BE2C (cell line): ENCODE data around the gene LSM12.

ENCODE experiments used
- DNase-seq: peaks from one replicate; pipeline ENCODE4 v3.0.0-alpha.2; 2020
- H3K27me3 ChIP-seq: fragments of 250-450 bp; sonication (Bioruptor Pico); 2 replicates; pipeline ENCODE4 v1.5.1; 2020; ENCODE audit warnings: mild to moderate bottlenecking
- H3K36me3 ChIP-seq: fragments of 250-450 bp; sonication (Bioruptor Pico); 2 replicates; pipeline ENCODE4 v1.5.1; 2020; ENCODE audit warnings: mild to moderate bottlenecking
- H3K4me1 ChIP-seq: fragments of 250-450 bp; sonication (Bioruptor Pico); 2 replicates; pipeline ENCODE4 v1.5.1; 2020
- H3K4me3 ChIP-seq: 2 replicates; pipeline ENCODE4 v1.5.1; 2011; ENCODE audit warnings: low read depth, low read length
- H3K9me3 ChIP-seq: fragments of 250-450 bp; sonication (Bioruptor Pico); 2 replicates; pipeline ENCODE4 v1.5.1; 2020
- TF ChIP-seq, protein P1 (sequence below): IDR thresholded peaks from 2 replicates; pipeline ENCODE4 v1.5.1; 2012; ENCODE audit warnings: mild to moderate bottlenecking, low read depth, low read length

The LSM12 gene

DNA sequence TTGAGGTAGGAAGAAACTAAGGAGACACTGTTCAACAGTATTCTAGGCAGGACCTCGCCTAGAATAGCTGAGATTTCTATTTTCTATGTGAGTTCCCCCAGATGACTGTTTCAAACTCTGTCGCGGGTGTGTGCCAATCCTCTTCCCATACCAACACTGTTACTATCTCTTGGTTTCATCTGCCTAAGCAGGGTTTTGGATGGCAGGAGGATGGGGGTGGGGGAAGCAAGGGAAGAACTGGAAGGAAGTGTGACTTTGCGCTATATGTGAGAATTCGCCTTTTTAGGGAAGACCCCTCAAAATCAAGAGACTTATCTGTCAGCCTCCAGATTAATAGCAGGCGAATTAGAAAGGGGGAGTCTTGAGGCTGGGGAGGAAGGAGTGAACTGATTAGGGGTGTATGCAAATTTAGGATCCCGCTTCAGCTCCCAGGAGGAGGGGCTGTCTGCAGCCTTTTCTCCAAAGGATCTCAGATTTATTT is 3.5 kb upstream of the LSM12 start:
- H3K36me3 ChIP-seq: peaks cover 10% of the 10 kb centered on the region
- peak overlapping the region; percentile 79 for H3K4me3 ChIP-seq
- H3K4me1 ChIP-seq: peaks cover 3% of the 10 kb centered on the region; the same call in 1 of the 2 replicates
- TF ChIP-seq, protein P1, sequence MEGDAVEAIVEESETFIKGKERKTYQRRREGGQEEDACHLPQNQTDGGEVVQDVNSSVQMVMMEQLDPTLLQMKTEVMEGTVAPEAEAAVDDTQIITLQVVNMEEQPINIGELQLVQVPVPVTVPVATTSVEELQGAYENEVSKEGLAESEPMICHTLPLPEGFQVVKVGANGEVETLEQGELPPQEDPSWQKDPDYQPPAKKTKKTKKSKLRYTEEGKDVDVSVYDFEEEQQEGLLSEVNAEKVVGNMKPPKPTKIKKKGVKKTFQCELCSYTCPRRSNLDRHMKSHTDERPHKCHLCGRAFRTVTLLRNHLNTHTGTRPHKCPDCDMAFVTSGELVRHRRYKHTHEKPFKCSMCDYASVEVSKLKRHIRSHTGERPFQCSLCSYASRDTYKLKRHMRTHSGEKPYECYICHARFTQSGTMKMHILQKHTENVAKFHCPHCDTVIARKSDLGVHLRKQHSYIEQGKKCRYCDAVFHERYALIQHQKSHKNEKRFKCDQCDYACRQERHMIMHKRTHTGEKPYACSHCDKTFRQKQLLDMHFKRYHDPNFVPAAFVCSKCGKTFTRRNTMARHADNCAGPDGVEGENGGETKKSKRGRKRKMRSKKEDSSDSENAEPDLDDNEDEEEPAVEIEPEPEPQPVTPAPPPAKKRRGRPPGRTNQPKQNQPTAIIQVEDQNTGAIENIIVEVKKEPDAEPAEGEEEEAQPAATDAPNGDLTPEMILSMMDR: no peak
- DNase-seq: no peak
- no peaks in the 10 kb centered on the region for H3K9me3 ChIP-seq
- H3K27me3 ChIP-seq: no peaks in the 10 kb centered on the region

DNA sequence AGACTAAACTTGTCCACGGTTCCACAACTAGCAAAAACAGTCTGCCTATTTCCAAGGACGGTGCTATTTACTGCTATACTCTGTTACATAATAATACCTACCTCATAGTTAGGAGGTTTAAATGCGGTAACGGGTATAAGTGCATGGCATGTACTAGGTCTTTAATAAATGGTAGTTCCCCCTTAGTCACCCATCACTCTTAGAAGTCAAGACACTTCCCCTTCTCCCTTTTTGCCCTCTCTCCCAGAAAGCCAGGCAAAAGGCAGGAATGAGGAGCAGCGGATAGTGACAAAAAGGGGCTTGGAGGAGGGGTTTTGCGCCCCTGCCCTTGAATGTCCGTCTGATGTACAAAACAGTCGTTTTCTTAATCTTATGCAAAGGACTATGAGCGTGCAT is 1.1 kb upstream of the LSM12 start:
- Histone ChIP-seq H3K27me3 (no peaks in the 10 kb centered on the region), H3K4me3 (no peak overlapping the region)

DNA sequence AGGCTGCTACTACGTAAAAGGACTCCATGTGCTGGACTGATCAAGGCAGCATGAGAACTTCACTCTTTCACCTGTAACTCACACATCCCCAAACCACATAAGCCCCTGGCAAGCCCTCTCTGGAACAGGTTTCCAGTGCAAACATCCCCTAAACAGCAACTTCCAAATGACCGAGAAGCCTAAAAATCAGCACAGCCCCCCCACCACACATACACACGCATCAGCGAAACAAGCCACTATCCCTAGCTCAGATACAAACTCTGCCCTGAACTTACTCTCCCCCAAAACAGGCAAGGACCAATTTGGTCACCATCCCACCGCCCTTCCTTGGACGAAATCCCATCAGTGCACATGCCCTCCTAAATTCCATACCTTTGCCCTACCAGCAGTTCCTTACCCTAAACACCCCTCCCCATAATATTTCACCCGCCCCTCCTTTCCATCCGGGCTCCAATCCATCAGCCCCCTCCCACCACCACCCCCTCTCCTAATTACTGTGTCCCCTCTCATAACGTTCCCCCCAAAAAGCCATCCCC is 735 bp downstream of the LSM12 start:
- TF ChIP-seq, protein P1: no peak
- no peak for DNase-seq
- no peaks in the 10 kb centered on the region for H3K27me3 ChIP-seq
- peak overlapping the region; percentile 80 for H3K4me3 ChIP-seq
- peaks cover 3% of the 10 kb centered on the region; the same call in 1 of the 2 replicates for H3K4me1 ChIP-seq
- H3K9me3 ChIP-seq: no peaks in the 10 kb centered on the region
- peaks cover 33% of the 10 kb centered on the region for H3K36me3 ChIP-seq

More for the DNA sequence above, 1.1 kb upstream of the LSM12 start:
- Histone ChIP-seq H3K36me3 (peaks cover 17% of the 10 kb centered on the region), H3K4me1 (peaks cover 3% of the 10 kb centered on the region; the same call in 1 of the 2 replicates), H3K9me3 (no peaks in the 10 kb centered on the region)
- TF ChIP-seq, protein P1: no peak
- DNase-seq: no peak

DNA sequence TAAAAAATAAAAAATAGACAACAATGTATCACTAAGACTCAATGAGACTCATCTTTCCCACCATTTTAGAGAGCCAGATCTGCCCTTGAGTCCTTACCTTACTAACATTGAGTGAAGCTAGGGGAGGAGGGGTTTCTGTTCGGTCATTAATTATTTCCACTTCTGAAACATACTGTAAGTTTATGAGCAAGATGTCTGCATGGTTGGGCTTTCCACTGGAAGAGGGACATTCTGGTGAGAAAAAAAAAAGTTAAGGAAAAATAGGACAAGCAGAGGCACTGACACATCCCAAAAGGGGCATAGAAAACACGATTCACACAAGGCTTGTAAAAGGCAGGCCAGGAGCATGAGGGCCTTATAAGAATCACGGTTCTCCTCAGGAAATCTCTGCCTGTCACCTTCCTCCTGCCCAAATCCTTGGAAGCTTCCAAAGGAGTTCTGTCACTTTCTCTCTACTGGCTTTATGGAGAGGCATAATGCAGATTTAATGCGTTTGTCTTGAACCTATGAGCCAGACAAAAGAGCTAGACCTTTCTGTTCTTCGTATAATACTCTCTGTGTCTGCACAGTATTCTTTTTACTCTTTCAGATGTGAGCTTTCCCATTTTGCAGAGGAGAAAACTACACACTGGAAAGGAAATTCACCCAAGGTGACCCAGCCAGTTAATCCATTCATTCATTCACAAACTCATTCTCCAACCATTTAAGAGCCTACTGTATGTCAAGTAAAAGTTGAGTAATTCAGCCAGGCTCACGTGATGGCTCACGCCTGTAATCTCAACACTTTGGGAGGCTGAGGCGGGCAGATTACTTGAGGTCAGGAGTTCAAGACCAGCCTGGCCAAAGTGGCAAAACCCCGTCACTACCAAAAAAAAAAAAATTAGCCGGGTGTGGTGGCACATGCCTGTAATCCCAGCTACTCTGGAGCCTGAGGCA is 2.5 kb downstream of the LSM12 start:
- Histone ChIP-seq H3K4me3 (no peak overlapping the region), H3K36me3 (peaks cover 50% of the 10 kb centered on the region), H3K9me3 (no peaks in the 10 kb centered on the region), H3K27me3 (no peaks in the 10 kb centered on the region), H3K4me1 (no peaks in the 10 kb centered on the region)
- TF ChIP-seq, protein P1: no peak
- no peak for DNase-seq

DNA sequence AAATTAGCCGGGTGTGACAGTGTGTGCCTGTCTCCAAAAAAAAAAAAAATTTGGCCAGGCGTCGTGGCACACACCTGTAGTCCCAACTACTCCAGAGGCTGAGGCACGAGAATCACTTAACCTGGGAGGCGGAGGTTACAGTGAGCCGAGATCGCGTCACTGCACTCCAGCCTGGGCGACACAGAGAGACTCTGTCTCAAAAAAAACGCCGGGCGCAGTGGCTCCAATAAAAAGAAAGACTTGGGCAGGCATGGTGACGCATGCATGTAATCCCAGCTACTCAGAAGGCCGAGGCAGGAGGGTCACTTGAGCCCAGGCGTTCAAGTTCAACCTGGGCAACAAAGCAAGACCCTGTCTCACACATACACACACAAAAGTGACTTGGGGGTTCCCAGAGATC is 3.6 kb downstream of the LSM12 start:
- DNase-seq: no peak
- no peak overlapping the region for H3K4me3 ChIP-seq
- TF ChIP-seq, protein P1: no peak
- no peaks in the 10 kb centered on the region for H3K9me3 ChIP-seq
- no peaks in the 10 kb centered on the region for H3K4me1 ChIP-seq
- no peaks in the 10 kb centered on the region for H3K27me3 ChIP-seq
- H3K36me3 ChIP-seq: peaks cover 59% of the 10 kb centered on the region

DNA sequence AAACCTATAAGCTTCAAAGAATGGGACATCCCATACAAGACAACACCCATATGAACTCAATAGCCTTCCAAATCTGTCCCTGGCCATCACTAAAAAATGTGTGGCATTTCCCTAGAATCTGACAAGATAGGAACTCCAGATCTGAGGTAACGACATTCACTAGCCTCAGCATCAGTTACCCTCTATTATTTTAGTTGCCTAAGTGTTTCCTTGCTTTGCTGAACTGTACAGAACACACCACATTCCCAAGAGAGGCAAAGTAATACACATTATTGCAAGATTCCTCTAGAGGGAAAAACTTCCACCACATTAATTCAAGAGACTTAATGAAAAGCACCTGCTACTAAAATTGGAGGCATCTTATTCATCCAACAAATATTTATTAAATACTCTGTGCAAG is 5.0 kb downstream of the LSM12 start:
- Histone ChIP-seq H3K4me3 (no peak overlapping the region), H3K27me3 (no peaks in the 10 kb centered on the region), H3K9me3 (no peaks in the 10 kb centered on the region), H3K36me3 (peaks cover 69% of the 10 kb centered on the region), H3K4me1 (no peaks in the 10 kb centered on the region)
- TF ChIP-seq, protein P1: no peak
- no peak for DNase-seq
